ENCODE measurements around the gene SLC35A2. TPM values are rescaled to one million over a fixed set of nuclear protein-coding genes. Genes with fewer than 3 reads are reported as not detected.

The SLC35A2 gene
- total RNA-seq, 1 experiment from 2014 or later = 18.0 TPM

- Mint-ChIP-seq H3K9me3 (no peaks in the 10 kb centered on the region; the same call in 1 of the 2 replicates), H3K36me3 (peaks cover 27% of the 10 kb centered on the region), H3K4me3 (peak overlapping the region; percentile 39), H3K4me1 (peaks cover 36% of the 10 kb centered on the region), H3K27ac (peak overlapping the region; percentile 96), H3K27me3 (ENCODE audit: low read depth) (no peaks in the 10 kb centered on the region)
- ChIA-PET CTCF (interaction anchor here (0.6 to 2.6 kb wide), 13 partner anchors 10 to 289 kb away, joined by 3 to 21 read pairs (median 4); partner anchors contain the start of genes KCND1, PQBP1 and TIMM17B), POLR2A (interaction anchor here (0.5 to 1.4 kb wide), 6 partner anchors 16 to 136 kb away, joined by 3 to 8 read pairs (median 4); partner anchors contain the start of genes HDAC6 and SLC35A2)
- TF ChIP-seq USF1 (CRISPR knock-in tag; IDR thresholded peaks at IDR 0.05) = peak; percentile 70
- no peak for TF ChIP-seq AFF4 (CRISPR knock-in tag; IDR thresholded peaks at IDR 0.05; ENCODE audit: borderline replicate concordance)
- 0 out of 2 replicates have a peak, but pooled peaks have one; percentile 22 for TF ChIP-seq FOXK1 (CRISPR knock-in tag; IDR thresholded peaks at IDR 0.05)
- TF ChIP-seq CREB1 (CRISPR knock-in tag; IDR thresholded peaks at IDR 0.05) = no peak
- TF ChIP-seq, protein P1, sequence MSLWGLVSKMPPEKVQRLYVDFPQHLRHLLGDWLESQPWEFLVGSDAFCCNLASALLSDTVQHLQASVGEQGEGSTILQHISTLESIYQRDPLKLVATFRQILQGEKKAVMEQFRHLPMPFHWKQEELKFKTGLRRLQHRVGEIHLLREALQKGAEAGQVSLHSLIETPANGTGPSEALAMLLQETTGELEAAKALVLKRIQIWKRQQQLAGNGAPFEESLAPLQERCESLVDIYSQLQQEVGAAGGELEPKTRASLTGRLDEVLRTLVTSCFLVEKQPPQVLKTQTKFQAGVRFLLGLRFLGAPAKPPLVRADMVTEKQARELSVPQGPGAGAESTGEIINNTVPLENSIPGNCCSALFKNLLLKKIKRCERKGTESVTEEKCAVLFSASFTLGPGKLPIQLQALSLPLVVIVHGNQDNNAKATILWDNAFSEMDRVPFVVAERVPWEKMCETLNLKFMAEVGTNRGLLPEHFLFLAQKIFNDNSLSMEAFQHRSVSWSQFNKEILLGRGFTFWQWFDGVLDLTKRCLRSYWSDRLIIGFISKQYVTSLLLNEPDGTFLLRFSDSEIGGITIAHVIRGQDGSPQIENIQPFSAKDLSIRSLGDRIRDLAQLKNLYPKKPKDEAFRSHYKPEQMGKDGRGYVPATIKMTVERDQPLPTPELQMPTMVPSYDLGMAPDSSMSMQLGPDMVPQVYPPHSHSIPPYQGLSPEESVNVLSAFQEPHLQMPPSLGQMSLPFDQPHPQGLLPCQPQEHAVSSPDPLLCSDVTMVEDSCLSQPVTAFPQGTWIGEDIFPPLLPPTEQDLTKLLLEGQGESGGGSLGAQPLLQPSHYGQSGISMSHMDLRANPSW (CRISPR knock-in tag; conservative IDR thresholded peaks at IDR 0.05; ENCODE audit: low read depth) = no peak
- peak; percentile 85 for ATAC-seq
- DNase-seq (ENCODE audit: low spot score) = peak; percentile 47
Observed at GRCh38 chrX:48937054-48937907, 25.8 kb upstream of the SLC35A2 start.

- Mint-ChIP-seq H3K9me3 (no peaks in the 10 kb centered on the region; the same call in 1 of the 2 replicates), H3K27ac (peak overlapping the region; percentile 96), H3K4me1 (peaks cover 30% of the 10 kb centered on the region), H3K4me3 (no peak overlapping the region; the same call in 1 of the 2 replicates), H3K27me3 (ENCODE audit: low read depth) (no peaks in the 10 kb centered on the region), H3K36me3 (peaks cover 25% of the 10 kb centered on the region)
- DNase-seq (ENCODE audit: low spot score) (no peak), ATAC-seq (no peak)
- ChIA-PET CTCF (interaction anchor here (0.6 to 2.6 kb wide), 7 partner anchors 9 to 120 kb away, joined by 3 to 21 read pairs (median 4); partner anchors contain the start of gene KCND1), POLR2A (interaction anchor here (0.5 to 1.4 kb wide), 4 partner anchors 15 to 135 kb away, joined by 4 to 8 read pairs (median 5); partner anchors contain the start of genes HDAC6 and SLC35A2)
- TF ChIP-seq ZBTB21 (CRISPR knock-in tag; IDR thresholded peaks at IDR 0.05; ENCODE audit: borderline replicate concordance) = no peak
- no peak for TF ChIP-seq ETV6 (CRISPR knock-in tag; IDR thresholded peaks at IDR 0.05)
- no peak for TF ChIP-seq USF2 (CRISPR knock-in tag; IDR thresholded peaks at IDR 0.05)
- TF ChIP-seq, protein P1 (CRISPR knock-in tag; conservative IDR thresholded peaks at IDR 0.05; ENCODE audit: low read depth) = no peak
- no peak for TF ChIP-seq ARID4B (CRISPR knock-in tag; IDR thresholded peaks at IDR 0.05; ENCODE audit: borderline replicate concordance)
- TF ChIP-seq SOX15 (CRISPR knock-in tag; IDR thresholded peaks at IDR 0.05) = no peak
- no peak for TF ChIP-seq ZNF232 (CRISPR knock-in tag; IDR thresholded peaks at IDR 0.05)
- TF ChIP-seq, protein P2, sequence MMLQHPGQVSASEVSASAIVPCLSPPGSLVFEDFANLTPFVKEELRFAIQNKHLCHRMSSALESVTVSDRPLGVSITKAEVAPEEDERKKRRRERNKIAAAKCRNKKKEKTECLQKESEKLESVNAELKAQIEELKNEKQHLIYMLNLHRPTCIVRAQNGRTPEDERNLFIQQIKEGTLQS (CRISPR knock-in tag; conservative IDR thresholded peaks at IDR 0.05) = no peak
- no peak for TF ChIP-seq CDX4 (CRISPR knock-in tag; IDR thresholded peaks at IDR 0.05; ENCODE audit: borderline replicate concordance)
Observed at GRCh38 chrX:48936429-48937053, 25.1 kb upstream of the SLC35A2 start.
